Activated CD4-positive, alpha-beta T cell treated with anti-CD3 and anti-CD28 coated beads for 48 hours (primary cell): ENCODE data around the gene BTC.
"Not testable (repeated sequence)": the region's sequence is repeated elsewhere in the genome, so short reads cannot be mapped to it uniquely, and the experiment has no call there.

ENCODE experiments used
- DNase-seq: peaks from one replicate; pipeline ENCODE4 v3.0.0-alpha.2; 2020

BTC gene

GRCh38 chr4:74757136-74757535, 37.2 kb downstream of the BTC start:
- DNase-seq = no peak

GRCh38 chr4:74755486-74755885, 38.8 kb downstream of the BTC start:
- no peak for DNase-seq

- DNase-seq = no peak
These were observed 40.1 kb downstream of the BTC start for GRCh38 chr4:74754218-74754617.

- no peak for DNase-seq
These were observed 41.5 kb downstream of the BTC start for GRCh38 chr4:74752798-74753197.

GRCh38 chr4:74751856-74752255, 42.5 kb downstream of the BTC start:
- DNase-seq = no peak

- DNase-seq = no peak
These were observed 43.1 kb downstream of the BTC start for GRCh38 chr4:74751247-74751646.

GRCh38 chr4:74742185-74742584, 52.1 kb downstream of the BTC start:
- DNase-seq = no peak

- no peak for DNase-seq
These were observed 55.7 kb downstream of the BTC start for GRCh38 chr4:74738464-74739143.

- DNase-seq = no peak
These were observed 59.3 kb downstream of the BTC start for GRCh38 chr4:74734995-74735394.

- no peak for DNase-seq
These were observed 60.6 kb downstream of the BTC start for GRCh38 chr4:74733756-74734155.

GRCh38 chr4:74724979-74725378, 69.3 kb downstream of the BTC start:
- no peak for DNase-seq

- DNase-seq = no peak
These were observed 77.9 kb downstream of the BTC start for GRCh38 chr4:74716436-74716765.

GRCh38 chr4:74715706-74716435, 78.5 kb downstream of the BTC start:
- DNase-seq = no peak

GRCh38 chr4:74714611-74715130, 79.7 kb downstream of the BTC start:
- DNase-seq = no peak

- not testable (repeated sequence) for DNase-seq
These were observed 86.2 kb downstream of the BTC start for GRCh38 chr4:74708135-74708534.
